Astrocyte of the spinal cord (primary cell): ENCODE results near the gene CCDC57.

Source experiments
- DNase-seq: peaks from one replicate; pipeline ENCODE4 v3.0.0; 2011; ENCODE audit warnings: low read depth, low spot score
- H3K4me3 ChIP-seq: 2 replicates; pipeline ENCODE4 v1.5.1; 2011; ENCODE audit warnings: low read depth, mild to moderate bottlenecking, low read length, moderate library complexity
- CTCF ChIP-seq: IDR thresholded peaks from 2 replicates; pipeline ENCODE4 v1.5.1; 2012; ENCODE audit warnings: low read depth, mild to moderate bottlenecking, low read length, inconsistent platforms
- in situ Hi-C: cut with HindIII; loops from 2 replicates; pipeline ENCODE4 v1.10.0; 2017; ENCODE audit warnings: low sequenced_read_pairs

Gene CCDC57

GRCh38 chr17:82164853-82165252, 47.8 kb downstream of the CCDC57 start:
- in situ Hi-C loops, result no loop called here
- no peak for DNase-seq
- TF ChIP-seq CTCF, result no peak
- H3K4me3 ChIP-seq, result no peak overlapping the region

- no peak for DNase-seq
- TF ChIP-seq CTCF, result no peak
- in situ Hi-C loops, result no loop called here
- no peak overlapping the region for H3K4me3 ChIP-seq
Observed at GRCh38 chr17:82161216-82161615, 51.4 kb downstream of the CCDC57 start.

GRCh38 chr17:82160075-82160474, 52.6 kb downstream of the CCDC57 start:
- no peak for TF ChIP-seq CTCF
- peak; percentile 6 for DNase-seq
- H3K4me3 ChIP-seq, result no peak overlapping the region
- in situ Hi-C loops, result no loop called here

- no peak overlapping the region for H3K4me3 ChIP-seq
- DNase-seq, result no peak
- no peak for TF ChIP-seq CTCF
- in situ Hi-C loops, result no loop called here
Observed at GRCh38 chr17:82158825-82159224, 53.8 kb downstream of the CCDC57 start.

- H3K4me3 ChIP-seq, result no peak overlapping the region
- in situ Hi-C loops, result no loop called here
- no peak for DNase-seq
- no peak for TF ChIP-seq CTCF
Observed at GRCh38 chr17:82157046-82158035, 55.3 kb downstream of the CCDC57 start.

- H3K4me3 ChIP-seq, result no peak overlapping the region
- no peak for DNase-seq
- no peak for TF ChIP-seq CTCF
- in situ Hi-C loops, result no loop called here
Observed at GRCh38 chr17:82156284-82156925, 56.2 kb downstream of the CCDC57 start.
